Midbrain (tissue), 1 donor: ENCODE data around the gene FMN2.

Experiments used
- DNase-seq: peaks from one replicate; lab custom pipeline; 2025; lab: John Stamatoyannopoulos, UW

Gene FMN2

DNA sequence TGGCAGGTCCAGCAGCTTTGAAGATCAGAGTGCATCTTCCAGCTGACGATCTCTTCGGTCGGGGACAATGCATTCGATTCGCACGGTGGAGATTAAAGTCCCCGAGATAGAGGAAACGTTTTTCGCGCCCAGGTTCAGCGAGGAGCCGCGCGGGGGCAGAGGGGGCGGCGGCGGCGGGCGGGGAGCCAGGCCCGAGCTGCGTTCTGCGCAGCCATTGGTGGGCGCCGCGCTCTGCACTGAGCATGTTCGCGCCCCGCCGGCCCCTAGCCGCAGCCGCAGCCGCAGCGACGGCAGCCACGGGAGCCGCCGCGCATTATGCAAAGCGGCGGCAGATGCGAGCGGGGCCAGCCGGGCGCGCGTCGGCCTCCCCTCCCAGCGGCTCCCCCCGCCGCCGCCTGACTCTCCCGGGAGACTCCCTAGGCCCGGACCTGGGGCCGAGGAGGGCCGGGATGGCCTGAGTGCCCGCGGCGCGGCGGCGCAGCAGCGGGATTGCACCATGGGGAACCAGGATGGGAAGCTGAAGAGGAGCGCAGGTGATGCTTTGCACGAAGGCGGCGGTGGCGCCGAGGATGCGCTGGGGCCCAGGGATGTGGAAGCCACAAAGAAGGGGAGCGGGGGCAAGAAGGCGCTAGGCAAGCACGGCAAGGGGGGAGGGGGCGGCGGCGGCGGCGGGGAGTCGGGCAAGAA is at the start of gene FMN2:
TSS of gene FMN2 (plus strand) at position 270 of the 687 bp plus-strand sequence. CDS start at position 497, 227 bp downstream.
- DNase-seq: peak; percentile 49

DNA sequence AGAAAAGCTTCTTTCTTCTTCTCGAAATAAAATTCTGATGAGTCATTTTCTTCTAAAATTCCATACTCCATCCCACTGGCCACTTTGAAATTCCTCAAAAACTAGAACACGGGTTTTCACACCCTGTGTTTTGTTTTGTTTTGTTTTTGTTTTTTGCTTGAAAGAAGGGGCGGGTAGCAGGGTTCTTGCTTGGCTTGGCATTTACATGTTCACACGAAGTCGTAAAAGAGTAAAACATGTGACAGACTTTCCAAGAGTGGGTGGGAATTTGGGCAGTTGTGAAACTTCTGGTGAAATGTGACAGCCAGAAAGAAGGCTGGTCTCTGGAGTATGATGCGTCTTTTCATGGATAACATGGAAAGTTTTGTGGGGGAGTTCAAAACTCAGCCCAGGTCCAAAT is 47.1 kb upstream of the FMN2 start:
- no peak for DNase-seq

DNA sequence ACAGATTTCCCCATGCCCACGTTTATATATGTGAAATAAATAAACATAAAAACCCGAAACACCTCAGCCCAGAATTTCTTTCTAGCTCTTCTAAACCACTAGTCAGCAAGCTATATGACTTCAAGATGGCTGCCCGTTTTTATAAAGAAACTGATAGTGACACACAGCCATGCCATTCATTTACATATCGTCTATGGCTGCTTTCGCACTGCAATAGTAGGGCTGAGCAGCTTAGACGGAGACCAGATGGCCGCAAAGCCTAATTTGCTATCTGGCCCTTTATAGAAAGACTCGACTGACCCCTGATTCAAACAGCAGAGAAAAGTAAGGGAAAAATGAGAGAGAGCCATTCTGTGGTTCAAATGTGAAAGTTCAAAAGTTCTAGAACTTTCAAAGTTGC is 45.7 kb upstream of the FMN2 start:
- DNase-seq: no peak

DNA sequence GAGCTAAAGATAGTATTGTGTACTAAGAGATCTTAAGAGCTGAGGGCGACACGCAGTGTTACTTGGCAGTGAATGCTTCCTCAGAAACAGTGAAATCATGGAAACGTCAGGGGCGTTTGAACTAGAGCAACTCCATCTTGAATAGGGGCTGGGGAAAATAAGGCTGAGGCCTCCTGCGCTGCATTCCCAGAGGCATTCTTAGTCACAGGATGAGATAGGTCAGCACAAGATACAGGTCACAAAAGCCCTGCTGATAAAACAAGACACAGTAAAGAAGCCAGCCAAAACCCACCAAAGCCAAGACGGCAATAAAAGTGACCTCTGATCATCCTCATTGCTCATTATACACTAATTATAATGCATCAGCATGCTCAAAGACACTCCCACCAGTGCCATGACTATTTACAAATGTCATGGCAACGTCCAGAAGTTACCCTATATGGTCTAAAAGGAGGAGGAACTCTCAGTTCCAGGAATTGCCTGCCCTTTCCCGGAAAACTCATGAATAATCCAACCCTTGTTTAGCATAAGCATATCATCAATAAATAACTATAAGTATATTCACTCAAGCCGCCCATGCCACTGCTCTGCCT is 37.5 kb upstream of the FMN2 start:
- no peak for DNase-seq

DNA sequence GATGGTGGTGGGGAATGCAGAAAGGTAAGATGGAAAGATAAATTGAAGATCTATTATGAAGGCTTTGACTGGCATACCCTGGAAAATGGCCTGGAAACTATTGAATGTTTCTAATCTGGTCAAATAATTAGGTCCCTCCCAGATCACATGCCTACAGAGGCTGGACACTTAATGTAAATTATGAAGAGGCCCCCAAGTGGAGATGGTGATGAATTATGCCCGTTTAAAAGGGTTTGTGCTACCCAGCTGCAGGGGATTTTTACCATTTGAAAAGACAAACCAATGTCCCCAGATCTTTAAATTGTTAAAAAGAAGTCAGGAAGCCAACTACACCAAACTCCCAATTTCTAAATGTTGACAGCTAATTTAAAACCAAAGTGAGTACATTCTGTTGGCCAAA is 35.7 kb upstream of the FMN2 start:
- no peak for DNase-seq

DNA sequence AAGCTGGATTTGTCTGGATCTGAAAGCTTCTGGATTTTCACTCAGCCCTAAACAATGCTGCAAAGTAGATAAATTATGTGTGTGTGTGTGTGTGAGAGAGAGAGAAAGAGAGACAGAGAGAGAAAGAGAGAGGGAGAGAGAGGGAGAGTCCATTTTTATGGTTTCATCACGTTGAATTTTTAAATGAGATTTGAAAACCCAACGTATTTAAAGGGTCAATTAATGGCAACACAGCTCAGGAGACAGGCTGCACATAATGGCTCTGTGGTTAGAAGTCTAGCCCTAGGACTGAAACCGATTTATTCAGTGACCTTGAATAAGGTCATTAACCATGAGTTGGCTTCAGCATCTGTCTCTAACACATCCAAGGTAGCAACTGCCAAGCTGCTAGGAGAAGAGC is 35.3 kb upstream of the FMN2 start:
- DNase-seq: no peak

DNA sequence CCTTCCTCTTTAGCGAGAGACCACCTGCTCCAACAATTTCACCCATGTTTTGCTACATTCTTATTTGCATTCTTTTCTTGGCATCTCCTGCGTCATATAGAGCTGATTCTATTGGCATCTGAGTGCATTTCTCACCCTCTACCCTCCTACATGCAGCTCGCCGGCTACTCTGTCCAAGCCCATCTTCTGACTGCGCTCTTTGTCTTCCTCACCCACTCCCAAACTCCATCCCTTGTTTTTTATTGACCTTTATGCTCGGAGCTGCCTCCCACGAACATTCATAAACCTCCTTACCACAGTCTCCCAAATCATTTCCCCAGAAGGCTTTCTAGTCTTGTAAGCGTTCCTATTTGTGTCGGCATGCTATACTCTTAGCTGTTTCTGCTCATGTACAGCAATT is 33.6 kb upstream of the FMN2 start:
- DNase-seq: no peak

DNA sequence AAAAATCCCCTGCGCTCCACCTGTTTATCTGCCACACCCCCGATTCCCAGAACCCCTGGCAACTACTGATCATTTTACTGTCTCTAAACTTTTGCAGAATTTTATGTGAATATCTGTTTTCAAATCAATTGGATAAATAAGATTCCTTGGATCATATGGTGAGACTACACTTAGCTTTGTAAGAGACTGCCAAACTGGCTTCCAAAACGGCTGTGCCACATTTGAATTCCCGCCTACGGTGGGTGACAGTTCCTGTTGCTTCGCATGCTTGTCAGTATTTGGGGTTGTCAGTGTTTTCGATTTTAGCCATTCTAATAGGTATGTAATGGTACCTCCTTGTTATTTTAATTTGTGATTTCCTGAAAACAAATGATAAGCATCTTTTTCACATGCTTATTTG is 22.7 kb upstream of the FMN2 start:
- DNase-seq: no peak

DNA sequence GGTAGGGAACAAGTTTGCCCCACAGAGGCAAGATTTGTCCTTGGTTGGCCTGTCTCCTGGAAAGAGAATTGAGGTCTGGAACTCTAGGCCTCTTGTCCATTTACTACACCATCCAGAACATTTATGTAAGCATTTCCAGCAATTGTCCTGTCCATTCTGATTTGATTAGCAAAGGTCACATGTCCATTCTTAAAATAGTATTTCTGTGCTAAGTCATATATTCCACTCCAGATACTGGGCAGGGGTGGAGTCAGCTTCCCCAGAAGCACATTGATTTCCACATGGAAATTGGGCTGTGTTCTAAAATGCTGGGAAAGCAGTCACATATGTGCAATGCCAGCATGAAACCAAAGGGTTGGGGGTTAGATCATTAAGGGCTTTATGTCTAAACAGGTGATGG is 21.5 kb upstream of the FMN2 start:
- DNase-seq: no peak

DNA sequence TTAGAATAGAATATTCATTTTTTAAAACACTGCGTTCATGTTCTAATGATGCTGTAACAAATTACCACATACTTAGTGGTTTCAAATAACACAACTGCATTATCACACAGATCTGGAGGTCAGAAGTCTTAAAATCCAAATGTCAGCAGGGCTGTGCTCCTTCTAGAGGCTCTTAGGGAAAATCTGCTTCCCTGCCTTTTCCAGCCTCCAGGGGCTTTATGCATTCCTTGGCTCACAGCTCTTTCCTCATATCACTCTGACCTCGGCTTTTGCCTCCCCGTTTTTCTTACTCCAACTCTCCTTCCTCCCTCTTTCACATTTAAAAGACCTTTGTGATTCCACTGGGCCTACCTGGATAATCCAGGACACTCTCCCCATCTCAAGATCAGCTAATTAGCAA is 18.6 kb upstream of the FMN2 start:
- no peak for DNase-seq

DNA sequence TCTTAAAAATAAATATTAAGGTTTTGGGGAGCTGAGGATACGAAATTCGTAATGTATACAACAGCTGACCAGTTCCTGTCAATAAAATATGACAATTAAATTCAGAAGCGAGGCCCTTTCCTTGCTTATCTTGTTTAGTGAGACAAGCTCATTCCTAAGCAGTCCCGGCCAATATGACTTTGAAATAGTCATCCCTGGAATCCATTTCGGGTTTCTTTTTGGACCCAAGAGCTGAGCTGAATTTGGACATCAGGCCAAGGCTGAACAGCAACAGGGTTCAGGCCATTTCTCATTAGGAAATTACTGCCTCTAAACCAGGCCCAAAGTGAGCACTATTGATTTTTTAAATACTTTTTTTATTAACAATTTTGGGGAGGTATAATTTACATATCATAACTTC is 17.3 kb upstream of the FMN2 start:
- DNase-seq: no peak

DNA sequence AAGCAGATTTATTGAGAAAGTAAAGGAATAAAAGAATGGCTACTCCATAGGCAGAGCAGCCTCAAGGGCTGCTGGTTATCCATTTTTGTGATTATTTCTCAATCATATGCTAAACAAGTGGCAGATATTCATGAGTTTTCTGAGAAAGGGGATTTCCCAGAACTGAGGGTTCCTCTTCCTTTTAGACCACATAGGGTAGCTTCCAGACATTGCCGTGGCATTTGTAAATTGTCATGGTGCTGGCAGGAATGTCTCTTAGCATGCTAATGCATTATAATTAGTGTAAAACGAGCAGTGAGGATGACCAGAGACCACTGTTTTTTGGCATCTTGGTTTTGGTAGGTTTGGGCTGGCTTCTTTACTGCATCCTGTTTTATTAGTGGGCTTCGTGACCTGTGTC is 16.8 kb upstream of the FMN2 start:
- no peak for DNase-seq

DNA sequence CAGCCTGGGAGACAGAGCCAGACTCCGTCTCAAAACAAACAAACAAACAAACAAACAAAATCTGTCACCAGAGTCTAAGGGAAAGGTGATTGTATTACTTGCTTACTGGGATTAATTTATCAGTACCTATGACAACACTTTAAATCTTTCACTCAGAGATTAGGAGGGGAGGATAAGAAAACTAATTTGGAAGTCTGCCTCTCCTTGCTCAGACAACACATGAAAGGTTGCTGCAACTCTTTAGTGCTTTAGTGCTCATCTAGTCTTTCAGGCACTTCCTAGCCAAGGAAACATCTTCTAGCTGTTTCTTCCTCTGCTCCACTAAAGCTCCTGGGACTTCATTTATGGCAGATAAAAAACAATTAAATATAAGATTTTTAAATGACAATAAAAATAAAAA is 7.3 kb upstream of the FMN2 start:
- DNase-seq: no peak

DNA sequence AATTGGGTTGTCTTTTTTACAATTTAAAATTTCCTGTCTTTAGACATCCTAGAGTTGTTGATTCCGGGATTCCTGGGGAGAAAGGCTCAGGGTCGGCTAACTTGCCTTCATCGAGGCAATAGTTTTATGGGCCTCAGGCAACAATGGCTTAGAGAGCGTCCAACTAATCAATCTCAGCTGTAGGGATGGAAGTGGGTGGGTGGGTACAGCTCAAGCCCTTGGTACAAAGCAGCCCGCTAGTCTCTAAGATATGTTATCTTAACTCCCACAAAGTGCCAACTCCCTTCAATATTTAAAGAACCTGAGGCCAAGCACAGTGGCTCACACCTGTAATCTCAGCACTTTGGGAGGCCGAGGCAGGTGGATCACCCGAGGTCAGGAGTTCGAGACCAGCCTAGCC is 6.9 kb upstream of the FMN2 start:
- DNase-seq: no peak

DNA sequence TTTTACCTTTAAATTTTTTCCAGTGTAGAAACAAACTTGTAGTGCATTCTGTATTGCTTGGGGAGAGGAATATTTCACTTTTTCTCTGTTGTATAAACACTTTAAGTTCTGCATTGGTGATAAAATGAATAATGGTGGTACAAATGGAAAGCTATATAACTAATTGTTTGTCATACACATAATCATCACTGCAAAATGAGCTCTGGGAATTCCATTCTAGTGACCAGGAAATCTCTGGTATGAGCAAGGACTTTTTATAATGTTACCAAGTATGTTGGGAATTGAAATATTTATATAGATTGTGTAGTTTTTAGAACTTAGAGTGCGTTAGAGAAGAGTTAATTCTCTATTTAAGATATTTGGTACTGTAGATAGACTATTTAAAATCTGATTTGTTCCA is 5.0 kb upstream of the FMN2 start:
- no peak for DNase-seq

DNA sequence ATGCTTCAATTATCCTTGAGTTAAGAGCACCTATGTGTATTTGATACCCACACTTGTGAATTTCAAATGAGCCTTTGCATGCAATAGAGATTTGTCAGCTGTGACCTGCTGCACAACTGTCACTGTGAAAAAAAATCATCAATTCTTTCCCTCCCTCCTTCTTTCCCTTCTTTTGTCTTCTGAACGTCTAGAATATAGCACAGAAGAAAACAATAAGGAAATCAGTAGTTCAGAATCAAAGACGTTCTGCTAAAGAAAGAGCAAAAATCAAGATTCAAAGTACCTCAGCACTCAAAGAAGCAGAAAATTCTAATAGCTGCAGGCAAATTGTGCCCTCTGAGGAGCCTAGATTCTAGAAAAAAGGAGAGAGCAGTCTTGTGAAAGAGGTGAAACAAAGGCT is 1.7 kb upstream of the FMN2 start:
- DNase-seq: no peak

DNA sequence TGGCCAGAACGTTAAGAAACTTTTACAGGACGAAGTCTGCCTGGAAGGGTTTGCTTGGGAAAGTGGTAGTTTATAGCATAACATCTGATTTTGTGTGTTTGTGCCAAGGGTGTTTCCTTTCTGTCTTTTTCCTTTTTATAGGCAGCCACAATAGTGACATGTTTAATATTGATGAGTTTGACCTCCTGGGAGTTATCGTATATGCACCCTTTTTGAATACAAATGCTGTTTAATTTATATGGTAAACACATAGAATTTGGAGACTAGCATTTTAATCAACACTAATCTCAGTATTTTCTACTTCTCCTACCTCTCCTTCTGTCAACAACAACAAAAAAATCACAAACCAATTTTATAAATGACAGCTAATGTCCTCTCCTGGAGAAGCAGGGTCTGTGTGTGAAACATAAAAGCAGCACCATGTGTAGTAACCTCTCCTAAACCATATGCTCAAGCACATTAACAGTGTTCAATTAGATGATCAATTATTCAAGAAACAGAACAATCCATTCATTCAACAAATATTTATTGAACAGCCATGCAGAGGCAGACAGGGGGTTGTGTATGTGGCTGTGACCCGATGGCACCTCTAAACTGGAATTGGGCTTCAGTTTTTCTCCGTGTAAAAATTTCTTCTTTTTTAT is 604 bp upstream of the FMN2 start:
- no peak for DNase-seq

DNA sequence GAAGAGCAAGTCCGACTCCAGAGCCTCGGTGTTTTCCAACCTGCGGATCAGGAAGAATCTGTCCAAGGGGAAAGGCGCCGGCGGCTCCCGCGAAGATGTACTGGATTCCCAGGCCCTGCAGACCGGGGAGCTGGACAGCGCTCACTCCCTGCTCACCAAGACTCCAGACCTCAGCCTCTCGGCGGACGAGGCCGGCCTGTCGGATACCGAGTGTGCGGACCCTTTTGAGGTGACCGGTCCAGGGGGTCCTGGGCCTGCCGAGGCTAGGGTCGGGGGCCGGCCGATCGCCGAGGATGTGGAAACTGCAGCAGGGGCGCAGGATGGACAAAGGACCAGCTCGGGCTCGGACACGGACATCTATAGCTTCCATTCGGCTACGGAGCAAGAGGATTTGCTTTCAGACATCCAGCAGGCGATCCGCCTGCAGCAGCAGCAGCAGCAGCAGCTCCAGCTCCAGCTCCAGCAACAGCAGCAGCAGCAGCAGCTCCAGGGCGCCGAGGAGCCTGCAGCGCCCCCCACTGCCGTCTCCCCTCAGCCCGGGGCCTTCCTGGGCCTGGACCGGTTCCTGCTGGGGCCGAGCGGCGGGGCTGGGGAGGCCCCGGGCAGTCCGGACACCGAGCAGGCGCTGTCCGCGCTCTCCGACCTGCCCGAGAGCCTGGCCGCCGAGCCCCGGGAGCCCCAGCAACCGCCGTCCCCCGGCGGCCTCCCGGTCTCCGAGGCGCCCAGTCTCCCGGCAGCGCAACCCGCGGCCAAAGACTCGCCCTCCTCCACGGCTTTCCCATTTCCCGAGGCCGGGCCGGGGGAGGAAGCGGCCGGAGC is 827 bp downstream of the FMN2 start:
- peak; percentile 22 for DNase-seq

DNA sequence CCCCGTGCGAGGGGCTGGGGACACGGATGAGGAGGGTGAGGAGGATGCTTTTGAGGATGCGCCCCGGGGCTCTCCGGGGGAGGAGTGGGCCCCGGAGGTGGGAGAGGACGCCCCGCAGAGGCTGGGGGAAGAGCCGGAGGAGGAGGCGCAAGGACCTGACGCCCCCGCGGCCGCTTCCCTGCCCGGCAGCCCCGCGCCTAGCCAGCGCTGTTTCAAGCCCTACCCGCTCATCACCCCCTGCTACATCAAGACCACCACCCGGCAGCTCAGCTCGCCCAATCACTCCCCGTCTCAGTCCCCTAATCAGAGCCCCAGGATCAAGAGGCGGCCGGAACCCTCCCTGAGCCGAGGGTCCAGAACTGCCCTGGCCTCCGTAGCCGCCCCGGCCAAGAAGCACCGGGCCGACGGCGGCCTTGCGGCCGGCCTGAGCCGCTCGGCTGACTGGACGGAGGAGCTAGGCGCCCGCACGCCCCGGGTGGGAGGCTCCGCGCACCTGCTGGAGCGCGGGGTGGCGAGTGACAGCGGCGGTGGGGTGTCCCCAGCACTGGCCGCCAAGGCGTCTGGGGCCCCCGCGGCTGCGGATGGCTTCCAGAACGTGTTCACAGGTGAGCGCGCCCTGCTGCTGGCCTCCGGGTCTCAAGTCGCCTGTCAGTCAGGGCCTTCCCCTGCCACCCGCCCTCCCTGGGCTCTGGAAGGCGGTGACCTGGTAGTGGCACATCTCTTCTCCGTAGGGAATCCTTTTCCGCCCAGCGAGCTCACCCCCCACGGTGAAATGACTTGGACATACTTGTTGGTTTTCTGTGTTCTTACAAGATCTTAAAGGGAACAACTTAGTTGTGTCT is 1.7 kb downstream of the FMN2 start:
- no peak for DNase-seq

DNA sequence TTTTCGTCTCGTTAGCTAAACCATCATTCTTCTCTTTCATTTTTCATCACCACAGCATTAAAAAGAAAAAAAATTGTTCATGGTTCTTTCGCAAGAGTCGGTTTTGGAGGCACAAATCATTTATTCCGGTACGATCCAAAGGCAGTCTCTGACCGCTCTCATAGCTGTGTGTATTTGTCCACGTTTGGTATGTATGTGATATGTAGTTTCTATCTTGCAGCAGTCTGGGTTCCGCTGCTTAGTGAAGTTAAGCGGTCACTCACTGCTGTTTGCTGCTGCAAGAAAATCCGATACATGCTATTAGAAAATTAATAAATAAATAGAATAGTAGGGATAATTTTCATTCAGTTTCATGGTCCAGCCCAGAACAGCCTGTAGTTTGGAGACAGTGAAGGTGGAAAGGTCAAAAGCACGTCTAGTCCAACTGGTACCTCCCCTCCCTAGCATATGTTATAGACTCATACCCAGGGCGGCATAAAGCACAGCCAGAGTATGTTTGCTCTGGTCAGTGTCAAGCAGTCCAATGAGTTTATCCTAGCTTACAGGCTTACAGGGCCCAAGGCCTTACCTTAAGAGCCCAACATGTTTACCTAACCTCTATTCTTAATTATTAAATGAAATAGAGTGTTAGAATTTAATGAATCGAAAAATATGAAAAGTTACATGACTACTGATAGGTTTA is 2.5 kb downstream of the FMN2 start:
- no peak for DNase-seq

DNA sequence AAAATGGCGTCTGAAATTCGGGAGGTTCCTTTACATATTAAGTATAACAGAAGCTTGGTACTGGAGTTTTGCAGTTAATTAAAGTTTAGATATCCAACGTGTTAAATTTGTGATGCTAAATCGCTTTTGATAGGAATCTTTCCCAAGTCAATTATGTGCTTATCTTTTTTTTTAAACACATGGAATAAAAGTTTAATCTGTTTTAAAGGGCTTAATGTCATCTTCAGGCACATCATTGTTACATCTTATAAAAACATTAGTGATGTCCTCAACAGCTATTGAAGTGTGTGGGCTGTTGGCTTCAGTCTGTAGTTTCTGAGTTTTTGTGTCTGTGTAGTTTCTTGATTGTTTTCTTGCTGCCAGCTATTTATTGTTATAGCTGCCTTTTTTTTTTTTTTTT is 5.3 kb downstream of the FMN2 start:
- DNase-seq: no peak
